KBM-7 (cell line): ENCODE measurements around the gene SMIM28.

Experiments used
- DNase-seq: peaks from one replicate; pipeline ENCODE4 v3.0.0-alpha.2; 2015
- in situ Hi-C: fragments of 300-500 bp; cut with MboI; formaldehyde crosslinking; loops from 2 replicates; pipeline ENCODE4 v1.14.3; 2020; ENCODE audit warnings: low sequenced_read_pairs, low pct_unique_long_range_greater_than_20kb, mixed read lengths

Gene SMIM28

GRCh38 chr6:138371720-138372119 is 6.0 kb upstream of the SMIM28 start:
- no peak for DNase-seq
- in situ Hi-C loops, result no loop called here

DNA sequence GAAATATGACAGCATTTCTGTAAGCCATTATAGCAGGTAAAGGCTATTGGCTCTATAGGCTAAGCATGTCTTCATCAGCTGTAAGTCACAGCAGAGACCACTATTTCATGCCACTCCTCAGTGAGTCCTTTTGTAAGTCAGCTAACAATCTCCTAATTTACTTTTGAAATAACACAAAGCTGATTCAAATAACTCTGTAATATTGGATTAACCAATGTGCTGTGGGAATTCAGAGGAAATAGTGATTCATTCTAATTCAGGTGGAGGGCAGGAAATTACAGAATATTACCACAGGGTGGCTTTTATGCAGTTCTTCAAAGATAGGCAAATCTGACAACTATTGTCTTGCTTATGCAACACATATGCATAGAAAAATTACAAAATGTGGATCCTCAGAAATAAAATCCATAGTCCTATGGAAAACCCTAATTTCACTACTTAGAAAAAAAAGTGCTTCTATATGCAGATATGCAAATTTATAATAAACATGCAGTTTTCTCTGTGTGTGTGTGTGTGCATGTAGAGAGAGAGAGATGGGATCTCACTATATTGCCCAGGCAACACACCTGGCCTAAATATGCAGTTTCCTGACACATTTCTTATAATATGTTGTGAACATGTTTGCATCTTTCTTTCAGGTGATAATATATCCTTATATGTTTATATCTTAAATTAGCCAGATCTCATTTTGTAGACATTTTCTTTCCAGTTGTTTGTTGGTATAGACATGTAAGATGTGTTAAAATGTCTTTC is 4.8 kb upstream of the SMIM28 start:
- in situ Hi-C loops, result no loop called here
- DNase-seq, result no peak

DNA sequence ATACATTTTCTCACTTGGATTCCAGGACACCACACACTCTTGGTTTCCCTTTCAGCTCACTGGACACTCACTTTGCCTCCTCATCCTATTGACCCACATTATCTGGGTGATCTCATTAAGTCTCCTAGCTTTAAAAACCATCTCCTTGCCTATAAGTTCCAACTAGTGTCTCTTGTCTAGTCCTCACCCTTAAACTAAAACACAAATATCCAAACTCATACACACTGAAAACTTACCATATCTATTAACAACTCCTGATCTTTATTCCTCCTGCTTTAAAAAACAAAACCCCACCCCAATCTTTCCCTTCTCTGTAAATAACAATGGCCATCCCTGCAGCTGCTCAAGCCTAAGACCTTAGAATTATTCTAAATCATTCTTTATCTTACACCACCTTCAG is 3.5 kb upstream of the SMIM28 start:
- DNase-seq, result no peak
- in situ Hi-C loops, result no loop called here

DNA sequence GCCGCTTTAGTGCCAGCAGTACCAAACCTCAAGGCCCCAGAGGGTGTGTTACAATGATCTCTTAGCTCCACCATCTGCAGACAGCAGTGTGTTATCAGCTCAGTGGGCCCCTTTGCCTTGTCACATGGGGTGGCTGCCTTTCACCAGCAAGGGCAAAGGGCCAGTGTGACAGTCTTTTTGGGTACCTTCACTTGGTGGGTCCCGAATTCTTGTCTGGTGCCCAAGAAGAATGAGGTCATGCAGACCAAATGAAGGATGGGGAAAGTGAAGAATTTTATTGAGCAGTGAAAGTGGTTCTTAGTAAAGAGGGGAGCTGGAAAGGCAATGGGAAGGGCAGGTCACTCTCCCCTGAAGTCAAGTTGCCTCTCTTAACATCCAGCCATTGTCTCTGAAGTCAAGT is 2.9 kb upstream of the SMIM28 start:
- in situ Hi-C loops, result no loop called here
- no peak for DNase-seq

GRCh38 chr6:138377042-138377441 is 663 bp upstream of the SMIM28 start:
- in situ Hi-C loops, result no loop called here

DNA sequence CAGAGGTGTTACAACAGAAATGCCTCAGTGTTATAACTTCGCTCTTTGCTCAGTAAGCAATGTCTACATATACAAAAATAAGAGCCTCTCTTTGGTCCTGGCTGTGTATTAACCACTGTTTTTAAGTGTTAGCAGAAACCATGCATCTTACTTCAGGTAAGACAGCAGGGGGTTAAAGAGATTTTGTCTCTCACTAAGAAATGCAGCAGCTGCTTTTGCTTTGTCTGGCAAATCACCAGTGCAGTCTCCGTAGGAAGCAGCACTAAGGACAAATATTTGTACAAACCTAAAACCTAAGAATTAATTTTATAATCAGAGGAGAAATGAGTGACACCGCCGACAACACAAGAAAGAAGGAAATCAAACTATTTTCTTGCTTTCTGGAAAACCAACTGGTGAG is 758 bp downstream of the SMIM28 start:
- in situ Hi-C loops, result no loop called here
- DNase-seq, result no peak

More at GRCh38 chr6:138377042-138377441, 663 bp upstream of the SMIM28 start:
- DNase-seq, result no peak

DNA sequence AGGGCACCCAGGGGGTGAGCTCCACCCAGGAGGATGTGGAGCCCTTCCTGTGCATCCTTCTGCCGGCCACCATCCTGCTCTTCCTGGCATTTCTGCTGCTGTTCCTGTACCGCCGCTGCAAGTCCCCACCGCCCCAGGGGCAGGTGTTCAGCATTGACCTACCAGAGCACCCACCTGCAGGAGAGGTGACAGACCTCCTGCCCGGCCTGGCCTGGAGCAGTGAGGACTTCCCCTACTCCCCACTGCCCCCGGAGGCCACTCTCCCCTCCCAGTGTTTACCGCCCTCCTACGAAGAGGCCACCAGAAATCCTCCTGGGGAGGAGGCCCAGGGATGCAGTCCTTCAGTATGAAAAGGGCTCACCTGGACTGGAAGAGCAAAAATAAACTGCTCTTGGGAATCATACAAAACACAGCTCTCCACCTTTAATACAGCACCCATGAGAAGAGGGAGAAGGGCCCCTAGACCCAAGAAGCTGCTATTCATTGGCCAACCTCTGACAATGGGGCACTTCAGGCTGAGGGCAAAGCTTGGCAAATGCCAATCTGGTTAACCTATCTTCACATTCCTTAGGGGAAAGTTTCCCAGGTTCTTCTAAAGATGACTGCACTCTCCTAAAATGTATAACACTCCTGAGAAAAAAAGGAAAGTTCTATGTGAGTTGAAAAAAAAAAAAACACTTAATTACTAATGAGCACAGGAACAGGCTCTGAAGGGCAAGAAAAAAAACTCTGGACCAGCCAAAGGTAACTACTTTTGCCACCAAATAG is 5.0 kb downstream of the SMIM28 start:
- DNase-seq, result no peak
- in situ Hi-C loops, result no loop called here

DNA sequence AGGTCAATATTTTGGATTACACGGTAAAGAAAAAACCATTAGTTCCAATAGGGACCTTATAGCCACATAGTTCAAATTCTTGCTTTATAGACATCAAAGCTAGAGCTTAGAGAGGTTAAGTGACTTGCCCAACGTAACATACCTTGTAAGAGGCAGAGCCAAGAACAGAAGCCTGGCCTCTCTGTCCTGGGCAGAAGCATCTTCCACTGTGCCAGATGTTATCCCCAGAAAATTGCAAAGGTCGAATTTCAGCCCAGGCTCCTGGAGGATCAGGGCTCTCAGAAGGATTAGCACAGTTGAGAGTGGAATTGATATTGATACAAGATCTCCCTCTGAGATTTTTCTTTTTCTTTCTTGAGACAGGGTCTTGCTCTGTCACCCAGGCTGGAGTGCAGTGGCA is 6.1 kb downstream of the SMIM28 start:
- in situ Hi-C loops, result no loop called here
- no peak for DNase-seq

DNA sequence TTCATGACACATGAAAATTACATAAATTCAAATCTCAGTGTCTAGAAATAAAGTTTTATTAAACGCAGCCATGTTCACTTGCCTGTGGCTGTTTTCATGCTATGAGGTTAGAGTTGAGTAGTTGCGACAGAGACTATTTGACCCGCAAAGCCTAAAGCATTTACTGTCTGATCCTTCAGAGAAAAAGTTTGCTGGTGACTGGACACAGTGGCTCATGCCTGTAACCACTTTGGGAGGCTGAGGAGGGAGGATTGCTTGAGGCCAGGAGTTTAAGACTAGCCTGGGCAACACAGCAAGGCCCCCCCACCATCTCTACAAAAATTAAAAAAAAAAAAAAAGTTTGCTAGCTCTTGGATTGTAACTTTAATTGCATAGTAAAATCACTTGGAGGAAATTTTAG is 9.2 kb downstream of the SMIM28 start:
- in situ Hi-C loops, result no loop called here

GRCh38 chr6:138387577-138388368 is 10.1 kb downstream of the SMIM28 start:
- in situ Hi-C loops, result no loop called here
- DNase-seq, result no peak

More for the DNA sequence above, 9.2 kb downstream of the SMIM28 start:
- DNase-seq, result no peak

- in situ Hi-C loops, result no loop called here
- DNase-seq, result no peak
Measured at GRCh38 chr6:138389551-138389950, 11.8 kb downstream of the SMIM28 start.

GRCh38 chr6:138393871-138394783 is 16.4 kb downstream of the SMIM28 start:
- DNase-seq, result no peak
- in situ Hi-C loops, result no loop called here

DNA sequence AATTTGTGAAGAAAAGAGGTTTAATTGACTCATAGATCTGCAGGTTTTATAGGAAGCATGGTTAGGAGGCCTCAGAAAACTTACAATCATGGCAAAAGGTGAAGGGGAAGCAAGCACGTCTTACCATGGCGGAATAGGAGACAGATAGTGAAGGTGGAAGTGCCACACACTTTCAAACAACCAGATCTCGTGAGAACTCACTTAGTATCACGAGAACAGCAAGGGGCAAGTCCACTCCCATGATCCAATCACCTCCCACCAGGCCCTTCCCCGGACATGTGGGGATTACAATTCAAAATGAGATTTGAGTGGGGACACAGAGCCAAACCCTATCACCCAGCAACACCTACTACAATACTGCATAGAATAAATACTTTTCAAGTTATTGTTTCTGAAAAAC is 19.0 kb downstream of the SMIM28 start:
- in situ Hi-C loops, result no loop called here
- DNase-seq, result no peak

DNA sequence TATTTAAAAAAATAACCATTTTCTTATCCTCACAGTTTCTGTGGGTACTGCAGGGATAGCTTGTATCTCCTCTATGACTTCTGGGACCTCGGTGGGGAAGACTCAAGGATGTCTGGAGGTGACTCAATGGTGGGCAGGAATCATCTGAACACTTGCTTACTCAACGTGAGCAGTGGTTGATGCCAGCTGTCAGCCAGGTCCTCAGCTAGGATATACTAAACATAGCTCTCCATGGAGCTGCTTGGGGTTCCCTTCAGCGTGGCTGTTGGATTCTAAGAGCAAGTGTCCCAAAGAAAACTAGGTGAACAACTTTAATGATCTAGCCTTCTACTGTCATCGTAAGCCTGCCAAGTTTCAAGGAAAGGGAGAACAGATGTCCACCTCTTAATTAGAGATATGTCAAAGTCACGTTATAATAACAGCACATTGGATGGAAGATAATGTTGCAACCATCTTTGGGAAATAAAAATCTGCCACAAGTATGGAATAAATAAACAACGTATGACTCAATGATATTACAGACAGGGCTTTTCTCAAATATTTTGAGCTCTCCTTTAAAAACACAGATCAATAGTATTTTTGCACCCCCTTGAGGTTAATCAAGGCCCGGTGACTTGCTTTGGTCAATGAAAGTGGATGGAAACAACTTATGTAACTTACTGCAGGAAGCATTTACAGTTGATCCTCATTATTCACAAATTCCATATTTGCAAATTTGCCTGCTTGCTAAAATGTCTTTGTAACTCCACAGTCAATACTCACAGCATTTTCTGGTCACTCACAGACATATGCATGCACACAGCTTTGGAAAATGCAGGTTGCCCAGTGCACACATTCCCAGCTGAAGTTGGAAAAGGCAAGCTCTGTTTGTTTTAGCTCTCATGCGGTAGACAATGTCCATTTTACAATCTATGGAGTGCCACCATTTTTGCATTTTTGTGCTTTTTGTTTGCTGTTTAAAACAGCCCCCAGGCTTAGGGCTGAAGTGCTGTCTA is 19.7 kb downstream of the SMIM28 start:
- DNase-seq, result no peak
- in situ Hi-C loops, result no loop called here

DNA sequence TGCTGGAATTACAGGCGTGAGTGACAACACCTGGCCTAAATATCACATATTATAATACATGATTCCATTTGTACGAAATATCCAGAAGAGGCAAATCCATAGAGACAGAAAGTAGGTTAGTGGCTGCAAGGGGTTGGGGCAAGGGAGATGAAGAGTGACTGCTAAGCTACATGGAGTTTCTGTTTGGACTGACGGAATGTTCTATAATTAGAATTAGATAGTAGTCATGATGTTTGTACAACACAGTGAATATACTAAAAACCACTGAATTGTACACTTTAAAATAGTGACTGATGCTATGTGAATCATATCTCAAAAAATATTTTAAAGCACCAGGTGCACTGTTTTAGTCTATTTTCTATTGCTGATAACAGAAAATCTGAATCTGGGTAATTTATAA is 22.6 kb downstream of the SMIM28 start:
- in situ Hi-C loops, result no loop called here
- DNase-seq, result no peak

DNA sequence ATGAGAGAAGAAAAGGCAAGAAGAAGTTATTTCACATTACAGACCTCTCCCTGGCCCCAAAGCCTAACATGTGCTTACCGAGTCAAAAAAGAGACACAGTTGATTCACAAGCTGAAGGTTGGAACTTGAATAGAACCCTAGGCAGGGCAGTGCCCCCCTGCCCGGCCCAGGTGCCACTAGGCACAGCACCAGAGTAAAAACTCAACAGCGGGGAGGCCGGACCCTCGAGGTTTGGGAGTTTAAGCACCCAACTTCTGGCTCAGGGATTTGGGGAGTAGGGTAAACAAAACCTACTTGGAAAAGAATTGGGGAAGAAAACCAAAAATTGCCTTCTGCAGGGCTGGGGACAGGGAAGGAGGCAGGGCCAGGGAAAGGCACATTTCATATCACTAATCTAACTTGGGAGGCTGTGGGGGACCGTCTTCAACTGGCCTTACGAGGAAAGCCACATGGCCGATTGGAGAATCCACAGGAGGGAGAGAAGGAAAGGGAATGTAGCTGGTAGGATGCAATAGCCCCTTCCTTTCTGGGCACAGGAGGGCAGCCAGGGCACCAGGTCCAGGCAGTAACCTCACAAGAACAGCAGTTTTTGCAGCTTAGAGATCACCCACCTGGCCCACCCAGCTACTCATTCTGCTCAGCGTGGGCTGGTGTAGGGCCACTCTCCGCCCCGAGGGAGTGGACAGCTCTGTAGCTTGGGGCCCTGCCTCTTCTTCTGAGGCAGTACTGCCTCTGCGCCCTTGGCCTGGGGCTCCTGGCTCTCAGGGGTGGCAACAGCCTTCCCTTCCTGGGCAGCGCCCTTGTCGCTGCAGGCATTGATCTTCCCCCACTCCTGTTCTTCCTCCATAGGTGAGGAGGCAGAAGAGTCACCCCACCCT is 24.5 kb downstream of the SMIM28 start:
- DNase-seq, result no peak
- in situ Hi-C loops, result no loop called here

GRCh38 chr6:138402838-138403187 is 25.1 kb downstream of the SMIM28 start:
- in situ Hi-C loops, result no loop called here
- DNase-seq, result no peak
